ENCODE data around the gene IL18R1.

DNA sequence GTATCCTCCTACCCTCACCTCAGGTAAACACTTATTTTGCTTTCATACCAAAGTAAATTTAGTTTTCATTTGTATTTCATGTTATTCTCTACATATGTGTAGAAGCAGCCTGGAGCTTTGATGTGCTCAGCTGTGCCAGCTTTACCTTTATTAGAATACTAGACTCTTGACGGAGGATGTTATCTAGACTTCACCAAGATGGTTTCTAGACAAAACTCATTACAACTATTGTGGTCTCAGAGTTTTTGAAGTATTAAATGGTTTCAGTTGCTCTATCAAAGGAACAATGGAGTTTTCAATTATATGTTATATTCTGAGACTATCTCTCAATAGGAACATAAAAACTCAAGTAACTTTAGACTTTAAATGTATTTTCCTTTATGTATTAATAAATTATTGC is 62.4 kb downstream of the IL18R1 start:
- TF ChIP-seq, protein P1, sequence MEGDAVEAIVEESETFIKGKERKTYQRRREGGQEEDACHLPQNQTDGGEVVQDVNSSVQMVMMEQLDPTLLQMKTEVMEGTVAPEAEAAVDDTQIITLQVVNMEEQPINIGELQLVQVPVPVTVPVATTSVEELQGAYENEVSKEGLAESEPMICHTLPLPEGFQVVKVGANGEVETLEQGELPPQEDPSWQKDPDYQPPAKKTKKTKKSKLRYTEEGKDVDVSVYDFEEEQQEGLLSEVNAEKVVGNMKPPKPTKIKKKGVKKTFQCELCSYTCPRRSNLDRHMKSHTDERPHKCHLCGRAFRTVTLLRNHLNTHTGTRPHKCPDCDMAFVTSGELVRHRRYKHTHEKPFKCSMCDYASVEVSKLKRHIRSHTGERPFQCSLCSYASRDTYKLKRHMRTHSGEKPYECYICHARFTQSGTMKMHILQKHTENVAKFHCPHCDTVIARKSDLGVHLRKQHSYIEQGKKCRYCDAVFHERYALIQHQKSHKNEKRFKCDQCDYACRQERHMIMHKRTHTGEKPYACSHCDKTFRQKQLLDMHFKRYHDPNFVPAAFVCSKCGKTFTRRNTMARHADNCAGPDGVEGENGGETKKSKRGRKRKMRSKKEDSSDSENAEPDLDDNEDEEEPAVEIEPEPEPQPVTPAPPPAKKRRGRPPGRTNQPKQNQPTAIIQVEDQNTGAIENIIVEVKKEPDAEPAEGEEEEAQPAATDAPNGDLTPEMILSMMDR (IDR thresholded peaks at IDR 0.05; ENCODE audit: extremely low read depth in 1 of 2, insufficient read depth in 1 of 2, low read depth in 1 of 2, low read length in 2 of 2), result no peak
- TF ChIP-seq POLR2A (IDR thresholded peaks at IDR 0.05; ENCODE audit: low read depth, low read length) (no peak), FOS (IDR thresholded peaks at IDR 0.05; ENCODE audit: borderline replicate concordance, insufficient read depth, low read length) (no peak), JUN (IDR thresholded peaks at IDR 0.05; ENCODE audit: borderline replicate concordance, insufficient read depth, insufficient read length, low read depth) (no peak), EZH2 (IDR thresholded peaks at IDR 0.05; ENCODE audit: borderline replicate concordance, low read depth, low read length, severe bottlenecking) (no peak), POLR2AphosphoS5 (IDR thresholded peaks at IDR 0.05; ENCODE audit: insufficient read depth, low read depth, low read length) (no peak)
- TF ChIP-seq, protein P2, sequence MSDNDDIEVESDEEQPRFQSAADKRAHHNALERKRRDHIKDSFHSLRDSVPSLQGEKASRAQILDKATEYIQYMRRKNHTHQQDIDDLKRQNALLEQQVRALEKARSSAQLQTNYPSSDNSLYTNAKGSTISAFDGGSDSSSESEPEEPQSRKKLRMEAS (IDR thresholded peaks at IDR 0.05; ENCODE audit: insufficient read depth, insufficient read length), result no peak

Data from endothelial cell of umbilical vein (primary cell).